ENCODE results near the gene PEX13. TPM values are rescaled to one million over a fixed set of nuclear protein-coding genes. Genes with fewer than 3 reads are reported as not detected.

PEX13 gene
- total and polyA plus RNA-seq, 12 donors, result 8.3 to 44.9 (median 24.2) TPM

GRCh38 chr2:60989259-60989658 is 28.3 kb upstream of the PEX13 start:
- WGBS, 4 donors, result 60 to 78% (median 62%) methylated on average over 2 of the region's 2 CpGs
- no peak for DNase-seq
- H3K4me3 ChIP-seq, result no peak overlapping the region
- H3K9me3 ChIP-seq (replicated peaks in 1 of 3), result no peaks in the 10 kb centered on the region
- intact Hi-C loops (cut with DNase I), result no loop called here
- no peaks in the 10 kb centered on the region for H3K36me3 ChIP-seq (replicated peaks in 1 of 2)
- H3K27me3 ChIP-seq, result no peaks in the 10 kb centered on the region
- H3K27ac ChIP-seq, result no peak overlapping the region
- H3K4me1 ChIP-seq (replicated peaks in 1 of 2), result no peaks in the 10 kb centered on the region
- no peak for TF ChIP-seq CTCF (IDR thresholded peaks at IDR 0.05)
- TF ChIP-seq POLR2A (IDR thresholded peaks at IDR 0.05), result no peak

GRCh38 chr2:60991644-60992043 is 25.9 kb upstream of the PEX13 start:
- TF ChIP-seq CTCF (IDR thresholded peaks at IDR 0.05) (no peak), POLR2A (IDR thresholded peaks at IDR 0.05) (no peak)
- H3K27me3 ChIP-seq, result no peaks in the 10 kb centered on the region
- no peak for DNase-seq
- H3K27ac ChIP-seq, result no peak overlapping the region
- H3K9me3 ChIP-seq (replicated peaks in 1 of 3), result no peaks in the 10 kb centered on the region
- intact Hi-C loops (cut with DNase I), result loop anchor here in 1 of 2 donors (10.0 kb wide), 2 partner anchors 177 to 277 kb away; no protein-coding TSS in a partner anchor
- no peaks in the 10 kb centered on the region for H3K4me1 ChIP-seq (replicated peaks in 1 of 2)
- H3K4me3 ChIP-seq, result no peak overlapping the region
- 92 to 95% (median 93%) methylated on average over 4 of the region's 4 CpGs for WGBS, 4 donors
- H3K36me3 ChIP-seq (replicated peaks in 1 of 2), result no peaks in the 10 kb centered on the region

GRCh38 chr2:60992985-60993392 is 24.5 kb upstream of the PEX13 start:
- Histone ChIP-seq H3K9me3 (replicated peaks in 1 of 3) (no peaks in the 10 kb centered on the region), H3K36me3 (replicated peaks in 1 of 2) (no peaks in the 10 kb centered on the region), H3K27ac (peak overlapping the region in 2 of 5 donors; percentile 1 to 38), H3K27me3 (no peaks in the 10 kb centered on the region), H3K4me1 (replicated peaks in 1 of 2) (no peaks in the 10 kb centered on the region), H3K4me3 (no peak overlapping the region)
- intact Hi-C loops (cut with DNase I), result loop anchor here in 1 of 2 donors (10.0 kb wide), 2 partner anchors 178 to 278 kb away; no protein-coding TSS in a partner anchor
- WGBS, 4 donors, result 81 to 93% (median 84%) methylated on average over 6 to 7 of the region's 7 CpGs
- DNase-seq, result peak in 2 of 7 donors; percentile 12 to 31
- TF ChIP-seq CTCF (IDR thresholded peaks at IDR 0.05), result no peak
- TF ChIP-seq POLR2A (IDR thresholded peaks at IDR 0.05), result no peak

- no peaks in the 10 kb centered on the region for H3K4me1 ChIP-seq (replicated peaks in 1 of 2)
- no peak overlapping the region for H3K4me3 ChIP-seq
- no peak for TF ChIP-seq CTCF (IDR thresholded peaks at IDR 0.05)
- no peak for TF ChIP-seq POLR2A (IDR thresholded peaks at IDR 0.05)
- H3K27ac ChIP-seq, result no peak overlapping the region
- no peaks in the 10 kb centered on the region for H3K36me3 ChIP-seq (replicated peaks in 1 of 2)
- DNase-seq, result no peak
- intact Hi-C loops (cut with DNase I), result loop anchor here in 1 of 2 donors (10.0 kb wide), 2 partner anchors 179 to 279 kb away; no protein-coding TSS in a partner anchor
- no peaks in the 10 kb centered on the region for H3K27me3 ChIP-seq
- no peaks in the 10 kb centered on the region for H3K9me3 ChIP-seq (replicated peaks in 1 of 3)
These were observed 23.4 kb upstream of the PEX13 start for GRCh38 chr2:60994131-60994530.

Data from adrenal gland (tissue), 12 donors.